ENCODE measurements around the gene SMAD7. TPM values are rescaled to one million over a fixed set of nuclear protein-coding genes. Genes with fewer than 3 reads are reported as not detected.

The SMAD7 gene
- total and polyA plus RNA-seq, 10 of the 15 experiments (the other 5 are each of a cell fraction or from before 2014, with no cell fraction given), result 1.3 to 22.5 (median 8.0) TPM

- H3K9me3 ChIP-seq (replicated peaks; ENCODE audit: control insufficient read depth, insufficient read depth, low read length), result peaks cover under 1% of the 10 kb centered on the region
- ChIA-PET RAD21 (ENCODE audit: unreplicated experiment) (no interaction called here), POLR2A (interaction anchor here (1.1 kb wide), 1 partner anchor 28 kb away, joined by 4 read pairs; no protein-coding TSS in a partner anchor), SMC1A (ENCODE audit: uncharacterized antibody, unreplicated experiment) (interaction anchor here (1.7 kb wide), 1 partner anchor 132 kb away, joined by 5 read pairs; no protein-coding TSS in a partner anchor), CTCF (no interaction called here)
- no peak overlapping the region for H3K9ac ChIP-seq (ENCODE audit: control insufficient read depth, insufficient read depth, low read length)
- no peak overlapping the region for H2AFZ ChIP-seq (ENCODE audit: control insufficient read depth, low read depth, low read length)
- H3K36me3 ChIP-seq (ENCODE audit: control insufficient read depth in 2 of 2, insufficient read depth in 2 of 2, low read length in 1 of 2), result no peaks in the 10 kb centered on the region
- no TSS peak for BruUV-seq (replicated peaks)
- FAIRE-seq (no peak), DNase-seq (ENCODE audit: low read depth, low spot score) (no peak), ATAC-seq (no peak)
- no peaks in the 10 kb centered on the region for H3K27me3 ChIP-seq (replicated peaks in 1 of 2; ENCODE audit: control insufficient read depth in 2 of 2, insufficient read depth in 2 of 2, low read length in 1 of 2)
- TF ChIP-seq PAX5 (IDR thresholded peaks at IDR 0.05; ENCODE audit: borderline replicate concordance, low read depth, low read length) (no peak), ZNF207 (IDR thresholded peaks at IDR 0.05; ENCODE audit: borderline replicate concordance) (no peak), NR2C2 (IDR thresholded peaks at IDR 0.05; ENCODE audit: borderline replicate concordance, control insufficient read depth, insufficient read length, low read depth) (no peak), SMARCA5 (IDR thresholded peaks at IDR 0.05) (no peak), BACH1 (IDR thresholded peaks at IDR 0.05; ENCODE audit: borderline replicate concordance) (no peak), CBX3 (IDR thresholded peaks at IDR 0.05; ENCODE audit: borderline replicate concordance, low read depth) (no peak), CBFB (IDR thresholded peaks at IDR 0.05; ENCODE audit: low read depth) (no peak), USF1 (IDR thresholded peaks at IDR 0.05; ENCODE audit: borderline replicate concordance, extremely low read length, insufficient read depth, low read depth, low read length) (no peak), IRF4 (IDR thresholded peaks at IDR 0.05; ENCODE audit: low read depth, low read length) (no peak), CHD1 (IDR thresholded peaks at IDR 0.05; ENCODE audit: low read depth, low read length) (no peak), IRF5 (IDR thresholded peaks at IDR 0.05; ENCODE audit: borderline replicate concordance) (no peak), HDAC6 (IDR thresholded peaks at IDR 0.05; ENCODE audit: unreplicated experiment) (no peak), BCL3 (IDR thresholded peaks at IDR 0.05; ENCODE audit: borderline replicate concordance, insufficient read depth, low read depth, low read length, poor library complexity, severe bottlenecking) (no peak), SMAD5 (IDR thresholded peaks at IDR 0.05; ENCODE audit: low read depth) (no peak), CEBPB (IDR thresholded peaks at IDR 0.05; ENCODE audit: borderline replicate concordance in 1 of 2, low read depth in 2 of 2, low read length in 2 of 2) (no peak), PKNOX1 (IDR thresholded peaks at IDR 0.05) (no peak)
- intact Hi-C loops (cut with micrococcal nuclease; ENCODE audit: unreplicated experiment) (loop anchor here (10.0 kb wide), 1 partner anchor 235 kb away; no protein-coding TSS in a partner anchor), in situ Hi-C loops (cut with MboI) (no loop called here)
- H4K20me1 ChIP-seq (ENCODE audit: control insufficient read depth, insufficient read depth), result no peaks in the 10 kb centered on the region
- H3K79me2 ChIP-seq (ENCODE audit: control insufficient read depth, insufficient read depth, low read length), result no peaks in the 10 kb centered on the region
- H3K27ac ChIP-seq (ENCODE audit: control insufficient read depth, insufficient read depth), result no peak overlapping the region
- WGBS (ENCODE audit: insufficient coverage, insufficient replicate concordance, low lambda C conversion rate, missing lambda C conversion rate), result 75% methylated on average over 6 of the region's 6 CpGs
- H3K4me2 ChIP-seq (ENCODE audit: control insufficient read depth, insufficient read depth), result no peak overlapping the region
- H3K4me1 ChIP-seq (ENCODE audit: control insufficient read depth, insufficient read depth, low read length), result no peaks in the 10 kb centered on the region
- no peak overlapping the region for H3K4me3 ChIP-seq
Measured at GRCh38 chr18:48909721-48910120, 41.0 kb downstream of the SMAD7 start.
